Endothelial cell of umbilical vein (primary cell): ENCODE data around the gene RNGTT. TPM values are rescaled to one million over a fixed set of nuclear protein-coding genes. Genes with fewer than 3 reads are reported as not detected.

Experiments used
- BruUV-seq: library from RNA; stranded (reverse); fragments of 400-500 nt; replicated peaks from 2 replicates; lab custom pipeline; 2021; lab: Mats Ljungman, UMichigan
- CTCF ChIA-PET: fragments of 300-600, 350-600 bp; sonication (Branson Sonifier 250); formaldehyde crosslinking; loops from one replicate; lab custom pipeline; 2021; ENCODE audit warnings: antibody characterized with exemption, inconsistent platforms; lab: Charles Lee
- POLR2A ChIA-PET: fragments of 300-600, 350-600 bp; sonication (Branson Sonifier 250); formaldehyde crosslinking; loops from one replicate; lab custom pipeline; 2021; ENCODE audit warnings: antibody characterized with exemption, inconsistent platforms; lab: Charles Lee
- DNase-seq: peaks from one replicate; pipeline ENCODE4 v3.0.0-alpha.2; 2011; ENCODE audit warnings: low read depth, low spot score
- FAIRE-seq: peaks from 2 replicates; lab custom pipeline; 2011; peaks lifted over from hg19 to GRCh38; lab: Jason Lieb, UNC
- H2AFZ ChIP-seq: 2 replicates; pipeline ENCODE4 v1.6.0; 2012; ENCODE audit warnings: low read depth, low read length, control low read depth, inconsistent platforms
- H3K27ac ChIP-seq: 2 replicates; pipeline ENCODE4 v1.5.1; 2011; ENCODE audit warnings: low read depth, mild to moderate bottlenecking, control low read depth, low read length, moderate library complexity; ENCODE audit not compliant: insufficient read depth
- H3K27me3 ChIP-seq, 2 experiments: 2 replicates each; pipeline versions ENCODE4 v1.6.0 to v1.6.1; 2011; ENCODE audit warnings: low read length in 2 of 2, mixed read lengths in 1 of 2; ENCODE audit not compliant: control insufficient read depth in 2 of 2, insufficient read depth in 2 of 2
- H3K36me3 ChIP-seq, 2 experiments: 2 replicates in 1 of 2; 3 replicates in 1 of 2; pipeline ENCODE4 v1.5.1; 2011; ENCODE audit warnings: low read length in 2 of 2, mild to moderate bottlenecking in 1 of 2, moderate library complexity in 1 of 2; ENCODE audit not compliant: control insufficient read depth in 2 of 2, insufficient read depth in 2 of 2; ENCODE audit errors: extremely low read depth in 1 of 2
- H3K4me1 ChIP-seq: 3 replicates; pipeline ENCODE4 v1.5.1; 2011; ENCODE audit warnings: mild to moderate bottlenecking, low read length; ENCODE audit not compliant: control insufficient read depth, insufficient read depth; ENCODE audit errors: extremely low read depth
- H3K4me2 ChIP-seq: 2 replicates; pipeline ENCODE4 v1.6.1; 2011; ENCODE audit warnings: low read length, control low read depth, mixed read lengths; ENCODE audit not compliant: insufficient read depth
- H3K4me3 ChIP-seq, 3 experiments: fragments of 200-600 bp in 1 of 3; sonication (generic), shearing (Covaris generic) in 1 of 3; replicated peaks in 1 of 3; 2 replicates each; pipeline ENCODE4 v1.5.1; 2011 to 2016; ENCODE audit warnings: control low read depth in 3 of 3, low read length in 3 of 3, mild to moderate bottlenecking in 2 of 3, inconsistent platforms in 1 of 3, low read depth in 1 of 3, moderate library complexity in 1 of 3; ENCODE audit not compliant: insufficient read depth in 1 of 3
- H3K79me2 ChIP-seq: 2 replicates; pipeline ENCODE4 v1.6.0; 2012; ENCODE audit warnings: low read length, inconsistent platforms; ENCODE audit not compliant: control insufficient read depth, insufficient read depth
- H3K9ac ChIP-seq: replicated peaks from 2 replicates; pipeline ENCODE3; 2011; ENCODE audit warnings: low read length, control low read depth; ENCODE audit not compliant: insufficient read depth; ENCODE audit errors: extremely low read depth
- H3K9me1 ChIP-seq: replicated peaks from 3 replicates; pipeline ENCODE4 v1.6.0; 2011; ENCODE audit warnings: mild to moderate bottlenecking, low read length; ENCODE audit not compliant: control insufficient read depth, insufficient read depth; ENCODE audit errors: extremely low read depth
- H3K9me3 ChIP-seq: replicated peaks from 2 replicates; pipeline ENCODE4 v1.5.1; 2012; ENCODE audit warnings: low read length, inconsistent platforms; ENCODE audit not compliant: control insufficient read depth, insufficient read depth
- H4K20me1 ChIP-seq: replicated peaks from 2 replicates; pipeline ENCODE3; 2011; ENCODE audit warnings: mild to moderate bottlenecking, low read length; ENCODE audit not compliant: control insufficient read depth, insufficient read depth; ENCODE audit errors: extremely low read depth
- EZH2 ChIP-seq: IDR thresholded peaks from 2 replicates; pipeline ENCODE4 v1.6.1; 2012; ENCODE audit warnings: borderline replicate concordance, low read depth, mild to moderate bottlenecking, moderate library complexity, low read length, inconsistent platforms; ENCODE audit not compliant: severe bottlenecking
- FOS ChIP-seq: IDR thresholded peaks from 2 replicates; pipeline ENCODE4 v1.6.1; 2011; ENCODE audit warnings: mild to moderate bottlenecking, low read length, moderate library complexity, borderline replicate concordance; ENCODE audit not compliant: insufficient read depth
- GATA2 ChIP-seq: IDR thresholded peaks from 2 replicates; pipeline ENCODE4 v1.7.0; 2011; ENCODE audit warnings: low read depth, mild to moderate bottlenecking, moderate library complexity, mixed read lengths, low read length; ENCODE audit not compliant: insufficient read length, insufficient read depth
- JUN ChIP-seq: IDR thresholded peaks from 2 replicates; pipeline ENCODE4 v1.6.1; 2011; ENCODE audit warnings: borderline replicate concordance, low read depth; ENCODE audit not compliant: insufficient read length, insufficient read depth
- MYC ChIP-seq: IDR thresholded peaks from one replicate; pipeline ENCODE4 v1.6.1; 2011; ENCODE audit warnings: mild to moderate bottlenecking, low read depth, low read length
- POLR2A ChIP-seq: IDR thresholded peaks from 2 replicates; pipeline ENCODE4 v1.6.1; 2012; ENCODE audit warnings: low read depth, mild to moderate bottlenecking, control low read depth, low read length
- POLR2AphosphoS5 ChIP-seq: IDR thresholded peaks from 2 replicates; pipeline ENCODE4 v1.6.1; 2012; ENCODE audit warnings: low read depth, mild to moderate bottlenecking, control low read depth, low read length, moderate library complexity; ENCODE audit not compliant: insufficient read depth
- dilution Hi-C: fragments of 300-500 bp; cut with MboI; formaldehyde crosslinking; loops from one replicate; pipeline ENCODE4 v1.15.0; 2019; ENCODE audit warnings: low sequenced_read_pairs; ENCODE audit not compliant: extremely low pct_ligation_motif_present
- intact Hi-C: fragments of 100-400 bp; cut with micrococcal nuclease; formaldehyde crosslinking; loops from one replicate; pipeline ENCODE4 v1.10.0; 2022
- polyA plus RNA-seq, 4 experiments: library from polyadenylated mRNA; depleted of rRNA in 3 of 4; stranded (reverse) in 3 of 4; unstranded in 1 of 4; fragments of >200 nt; gene quantifications; 2 replicates each; pipeline versions ENCODE4 v1.2.1 to v1.2.3, GENCODE V29; 2011 to 2012; ENCODE audit warnings: missing spikeins in 1 of 4
- total RNA-seq: library from RNA; stranded (reverse); gene quantifications from 2 replicates; pipeline ENCODE4 v1.2.3, GENCODE V29; 2021
- TF ChIP-seq, protein P1 (sequence below): IDR thresholded peaks from 2 replicates; pipeline ENCODE4 v1.6.1; 2011; ENCODE audit not compliant: insufficient read depth, insufficient read length
- TF ChIP-seq, protein P2 (sequence below), 2 donors: IDR thresholded peaks; 1 replicate in 1 of 2; 2 replicates in 1 of 2; pipeline ENCODE4 v1.5.1; 2011; ENCODE audit warnings: low read length in 2 of 2, mild to moderate bottlenecking in 2 of 2, moderate library complexity in 2 of 2, control low read depth in 1 of 2, inconsistent platforms in 1 of 2, low read depth in 1 of 2; ENCODE audit not compliant: insufficient read depth in 1 of 2; ENCODE audit errors: extremely low read depth in 1 of 2

RNGTT gene
- total and polyA plus RNA-seq, 2 donors (not counting 3 experiments of a cell fraction or from before 2014, with no cell fraction given): 2.1 to 13.1 TPM

DNA sequence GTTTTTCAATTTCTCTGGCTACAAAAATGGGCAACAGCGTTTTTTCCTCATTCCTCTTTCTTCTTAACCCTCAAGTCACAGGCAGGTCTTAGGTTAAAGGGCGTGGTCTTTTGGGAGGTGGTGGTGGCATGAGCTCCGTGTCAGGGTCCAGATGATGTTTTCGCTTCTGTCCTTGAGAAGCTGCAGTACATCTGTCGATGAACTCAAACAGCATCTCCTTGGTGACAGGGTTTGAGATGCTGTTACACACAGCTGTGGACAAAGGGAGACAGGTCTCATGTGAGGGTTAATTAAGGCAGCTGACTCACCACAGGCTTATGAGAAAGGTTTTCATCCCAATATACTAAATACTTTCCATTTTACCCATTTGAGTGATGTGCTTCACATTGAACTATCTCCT lies 350.8 kb downstream of the RNGTT start:
- FAIRE-seq: no peak
- POLR2A ChIA-PET: no interaction called here

More for the DNA sequence above, 350.8 kb downstream of the RNGTT start:
- BruUV-seq: no TSS peak
- Histone ChIP-seq H3K4me2 (no peak overlapping the region), H3K36me3 (no peaks in the 10 kb centered on the region), H3K9me1 (no peaks in the 10 kb centered on the region), H4K20me1 (no peaks in the 10 kb centered on the region), H3K27me3 (no peaks in the 10 kb centered on the region), H3K9ac (no peak overlapping the region), H3K9me3 (no peaks in the 10 kb centered on the region), H2AFZ (no peak overlapping the region), H3K79me2 (no peaks in the 10 kb centered on the region), H3K4me3 (no peak overlapping the region), H3K27ac (no peak overlapping the region), H3K4me1 (no peaks in the 10 kb centered on the region)
- intact Hi-C loops (no loop called here), dilution Hi-C loops (no loop called here)
- TF ChIP-seq GATA2: no peak
- TF ChIP-seq JUN: no peak
- no peak for TF ChIP-seq POLR2AphosphoS5
- TF ChIP-seq POLR2A: no peak
- TF ChIP-seq MYC: no peak
- TF ChIP-seq, protein P1, sequence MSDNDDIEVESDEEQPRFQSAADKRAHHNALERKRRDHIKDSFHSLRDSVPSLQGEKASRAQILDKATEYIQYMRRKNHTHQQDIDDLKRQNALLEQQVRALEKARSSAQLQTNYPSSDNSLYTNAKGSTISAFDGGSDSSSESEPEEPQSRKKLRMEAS: no peak
- TF ChIP-seq FOS: no peak
- TF ChIP-seq EZH2: no peak
- TF ChIP-seq, protein P2, sequence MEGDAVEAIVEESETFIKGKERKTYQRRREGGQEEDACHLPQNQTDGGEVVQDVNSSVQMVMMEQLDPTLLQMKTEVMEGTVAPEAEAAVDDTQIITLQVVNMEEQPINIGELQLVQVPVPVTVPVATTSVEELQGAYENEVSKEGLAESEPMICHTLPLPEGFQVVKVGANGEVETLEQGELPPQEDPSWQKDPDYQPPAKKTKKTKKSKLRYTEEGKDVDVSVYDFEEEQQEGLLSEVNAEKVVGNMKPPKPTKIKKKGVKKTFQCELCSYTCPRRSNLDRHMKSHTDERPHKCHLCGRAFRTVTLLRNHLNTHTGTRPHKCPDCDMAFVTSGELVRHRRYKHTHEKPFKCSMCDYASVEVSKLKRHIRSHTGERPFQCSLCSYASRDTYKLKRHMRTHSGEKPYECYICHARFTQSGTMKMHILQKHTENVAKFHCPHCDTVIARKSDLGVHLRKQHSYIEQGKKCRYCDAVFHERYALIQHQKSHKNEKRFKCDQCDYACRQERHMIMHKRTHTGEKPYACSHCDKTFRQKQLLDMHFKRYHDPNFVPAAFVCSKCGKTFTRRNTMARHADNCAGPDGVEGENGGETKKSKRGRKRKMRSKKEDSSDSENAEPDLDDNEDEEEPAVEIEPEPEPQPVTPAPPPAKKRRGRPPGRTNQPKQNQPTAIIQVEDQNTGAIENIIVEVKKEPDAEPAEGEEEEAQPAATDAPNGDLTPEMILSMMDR (IDR thresholded peaks at IDR 0.05; ENCODE audit: extremely low read depth in 1 of 2, insufficient read depth in 1 of 2, low read depth in 1 of 2, low read length in 2 of 2): no peak
- CTCF ChIA-PET: no interaction called here
- DNase-seq: no peak
